HG03439 (cell line): ENCODE measurements around the gene CCDC63.
A peak's percentile ranks its signal among the peaks of the same experiment; 100 is the strongest.

ENCODE experiments used
- ATAC-seq: cut with Tn5 transposase; IDR thresholded peaks from one replicate; pipeline ENCODE4 v1.9.1; 2021; ENCODE audit warnings: mild to moderate bottlenecking, moderate library complexity; ENCODE audit not compliant: unreplicated experiment

The CCDC63 gene

DNA sequence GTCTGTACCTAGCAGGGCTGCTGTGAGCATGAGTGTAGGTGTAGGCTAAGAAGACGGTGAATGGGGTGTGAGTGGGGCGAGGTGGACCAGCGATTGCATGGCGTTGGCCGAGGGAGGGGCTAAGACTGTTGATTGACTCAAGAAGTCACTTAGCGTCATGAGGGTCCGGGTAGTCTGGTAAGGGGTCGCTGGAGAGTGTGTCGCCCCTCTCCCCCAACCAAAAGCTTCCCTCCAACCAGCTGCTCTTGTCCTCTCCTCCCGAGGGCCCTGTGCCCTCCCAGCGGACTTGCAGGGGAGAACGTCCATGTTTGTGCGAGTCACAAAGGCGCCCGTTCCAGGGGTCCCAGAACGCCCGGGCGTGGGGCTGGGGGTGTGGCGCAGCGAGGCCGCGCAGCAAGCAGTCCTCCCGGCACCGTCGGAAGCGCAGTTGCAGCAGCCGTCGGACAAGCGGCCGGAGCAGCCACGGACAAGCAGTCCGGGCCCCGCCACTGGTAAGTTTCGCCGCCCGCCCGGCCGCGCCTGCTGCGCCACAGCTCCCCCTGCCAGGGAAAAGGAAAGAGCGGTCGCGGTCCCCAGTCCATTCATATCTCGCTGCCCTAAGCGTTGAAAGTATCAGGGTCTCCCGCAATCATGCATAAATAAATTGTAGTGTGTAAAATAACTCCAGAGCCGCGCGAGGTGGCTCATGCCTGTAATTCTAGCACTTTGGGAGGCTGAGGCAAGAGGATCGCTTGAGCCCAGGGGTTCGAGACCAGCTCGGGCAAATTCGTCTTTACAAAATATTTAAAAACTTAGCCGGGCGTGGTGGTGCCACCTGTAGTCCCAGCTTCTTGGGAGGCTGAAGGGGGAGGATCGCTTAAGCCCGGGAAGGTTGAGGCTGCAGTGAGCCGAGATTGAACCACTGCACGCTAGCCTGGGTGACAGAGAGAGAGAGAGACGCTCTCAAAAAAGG lies at the start of gene CCDC63:
Gene CCDC63 (plus strand): TSS at position 373 of the 952 bp plus-strand sequence. CDS start 5,968 bp downstream, outside the sequence.
- ATAC-seq: no peak

DNA sequence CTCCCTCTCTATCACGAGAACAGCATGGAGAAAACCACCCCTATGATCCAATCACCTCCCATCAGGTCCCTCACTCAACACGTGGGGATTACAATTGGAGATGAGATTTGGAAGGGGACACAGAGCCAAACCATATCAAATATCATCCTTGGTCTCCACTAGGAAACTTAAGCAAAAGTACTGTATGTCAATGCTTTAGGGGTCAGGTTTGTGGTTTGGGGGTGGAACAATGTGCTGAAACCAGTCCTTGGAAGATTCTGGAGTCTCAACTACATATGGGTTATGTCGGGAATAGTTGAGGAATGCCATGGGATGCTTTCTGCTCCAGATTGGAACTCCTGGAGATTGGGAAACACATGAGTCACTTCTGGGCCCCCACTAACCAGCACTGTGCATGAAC lies 48.3 kb upstream of the CCDC63 start:
- no peak for ATAC-seq

DNA sequence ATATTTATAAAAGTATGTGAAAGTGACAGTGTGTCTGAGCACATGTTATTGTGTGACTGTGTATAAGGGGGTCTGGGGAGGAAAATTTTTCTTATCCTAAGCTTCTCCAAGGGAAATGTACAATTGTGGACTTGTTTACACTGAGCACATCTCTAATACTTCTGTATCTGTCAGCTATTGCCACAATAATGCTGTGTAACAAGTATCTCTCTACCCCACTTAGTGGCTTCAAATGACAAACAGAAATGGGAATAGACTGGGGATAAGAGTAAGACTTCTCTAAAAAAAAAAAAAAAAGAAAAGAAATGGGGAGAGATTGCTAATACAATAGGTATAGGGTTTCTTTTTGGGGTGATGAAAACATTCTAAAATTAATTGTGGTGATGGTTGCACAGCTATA lies 44.3 kb upstream of the CCDC63 start:
- ATAC-seq: no peak

DNA sequence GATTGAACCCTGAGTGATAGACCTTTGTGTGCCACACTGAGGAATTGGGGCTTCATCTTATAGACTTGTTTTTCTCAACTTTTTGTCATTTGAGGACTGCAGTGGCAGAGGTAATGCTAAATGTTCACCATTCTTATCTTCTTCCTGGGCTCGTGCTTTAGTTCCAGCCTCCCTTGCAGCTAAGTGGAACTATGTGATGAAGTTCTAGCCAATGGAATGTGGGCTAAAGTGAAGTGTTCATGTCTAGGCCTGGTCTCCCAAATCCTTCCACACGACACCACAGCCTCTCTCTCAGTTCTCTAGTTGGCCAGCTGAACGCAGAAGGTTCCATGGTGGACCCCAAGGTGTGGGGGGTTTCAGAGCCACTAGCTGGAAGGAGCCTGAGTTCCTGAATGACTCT lies 42.4 kb upstream of the CCDC63 start:
- no peak for ATAC-seq

DNA sequence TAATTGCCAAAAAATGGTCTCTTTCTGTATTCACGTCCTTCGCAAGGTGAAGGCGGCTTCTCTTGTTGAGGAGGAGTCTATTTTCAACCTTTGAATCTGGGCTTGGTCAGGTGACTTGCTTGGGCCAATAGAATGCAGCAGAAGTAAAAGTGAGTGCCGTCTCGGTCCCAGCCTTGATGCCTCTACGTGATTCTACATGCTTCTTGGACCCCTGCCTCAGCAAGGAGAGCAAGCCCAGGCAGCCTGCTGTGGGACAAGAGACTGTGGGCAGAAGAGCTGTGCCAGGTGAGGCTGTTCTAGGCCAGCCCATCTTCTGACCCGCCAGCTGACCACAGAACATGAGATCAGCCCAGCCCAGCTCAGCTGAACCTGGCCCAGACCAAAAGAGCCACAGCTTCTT lies 39.1 kb upstream of the CCDC63 start:
- no peak for ATAC-seq

DNA sequence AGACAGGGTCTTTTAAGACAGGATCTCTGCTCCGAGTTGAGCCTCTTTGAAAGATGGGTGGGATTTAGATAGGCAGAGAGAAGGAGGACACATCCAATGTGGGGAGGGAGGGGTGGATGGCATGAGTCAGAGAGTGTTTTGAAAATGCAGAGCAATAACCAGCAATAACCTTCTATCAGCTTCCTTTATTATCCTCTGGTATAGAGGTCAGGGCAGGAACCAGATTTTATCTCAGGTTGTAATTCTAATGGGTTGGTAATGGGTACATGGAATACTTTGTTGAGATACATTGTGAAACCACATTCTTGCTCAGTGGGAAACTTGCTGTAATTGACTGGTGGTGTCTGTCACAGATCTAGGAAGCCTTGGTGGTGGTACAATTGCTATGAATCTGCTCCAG lies 37.6 kb upstream of the CCDC63 start:
- ATAC-seq: no peak

DNA sequence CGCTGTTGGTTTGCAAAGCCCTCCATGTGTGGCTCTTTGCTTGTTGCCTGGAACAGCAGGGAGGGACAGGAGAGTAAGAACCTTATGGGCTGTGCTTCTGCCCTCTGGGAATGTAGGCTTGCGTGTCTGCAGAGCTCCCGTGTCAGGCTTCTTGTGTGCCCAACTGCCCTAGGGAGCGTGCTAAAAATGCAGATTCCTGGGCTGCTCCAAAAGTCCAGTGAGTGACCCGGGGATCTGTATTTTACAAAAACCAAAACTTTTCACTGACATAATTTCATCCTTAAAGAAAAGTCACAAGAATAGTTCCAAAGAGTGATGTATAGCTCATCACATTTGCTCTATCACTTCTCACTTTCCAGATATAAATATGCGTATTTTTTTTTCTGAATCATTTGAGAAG lies 34.8 kb upstream of the CCDC63 start:
- no peak for ATAC-seq

DNA sequence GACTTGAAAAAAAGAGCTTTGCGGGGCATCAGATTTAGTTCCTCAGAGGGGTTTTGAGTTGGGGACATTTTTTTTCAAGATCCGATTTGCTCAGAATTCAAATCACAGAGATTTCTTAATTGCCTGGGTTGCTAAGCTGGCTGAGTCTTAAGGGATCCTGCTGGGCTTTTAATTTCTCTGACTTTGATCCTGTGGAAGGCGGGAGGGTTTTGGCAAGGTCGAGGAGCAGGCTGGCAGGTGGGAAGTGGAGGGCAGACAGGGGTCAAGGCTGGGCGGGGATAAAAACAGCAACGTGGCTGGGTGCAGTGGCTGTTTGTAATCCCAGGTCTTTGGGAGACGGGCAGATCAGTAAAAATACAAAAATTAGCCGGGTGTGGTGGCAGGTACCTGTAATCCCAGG lies 33.5 kb upstream of the CCDC63 start:
- ATAC-seq: no peak

DNA sequence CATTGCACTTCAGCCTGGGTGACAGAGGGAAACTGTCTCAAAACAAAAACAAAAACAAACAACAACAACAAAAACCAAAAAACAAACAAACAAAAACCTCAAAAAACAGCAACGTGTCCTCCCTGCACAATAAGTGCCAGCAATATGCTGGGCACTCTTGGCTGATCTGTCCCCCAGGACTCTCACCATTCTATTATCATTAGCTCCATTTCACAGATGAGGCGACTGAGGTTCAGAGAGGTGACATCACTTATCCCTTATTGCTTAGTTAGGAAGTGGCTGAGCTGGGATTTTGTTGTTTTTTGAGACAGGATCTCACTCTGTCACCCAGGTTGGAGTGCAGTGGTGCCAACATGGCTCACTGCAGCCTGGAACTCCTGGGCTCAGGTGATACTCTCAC lies 33.0 kb upstream of the CCDC63 start:
- ATAC-seq: no peak

DNA sequence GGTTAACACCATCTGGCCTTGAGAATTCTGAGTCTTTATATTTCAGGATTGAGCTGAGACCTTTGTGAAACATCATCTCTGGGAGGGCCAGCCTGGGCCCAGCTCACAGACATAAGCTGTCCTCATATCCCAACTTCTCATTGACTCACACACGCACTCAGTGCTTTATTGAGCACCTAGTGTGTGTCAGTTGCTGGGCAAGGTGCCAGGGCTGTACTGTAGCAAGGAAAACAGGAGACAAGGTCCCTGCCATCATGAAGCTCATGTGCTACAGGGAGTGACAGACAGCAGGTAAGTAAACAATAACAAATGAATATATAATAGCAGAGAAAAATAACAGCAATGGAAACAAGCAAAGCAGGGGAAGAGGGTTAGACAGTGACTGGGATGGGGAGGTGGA lies 30.5 kb upstream of the CCDC63 start:
- ATAC-seq: no peak

DNA sequence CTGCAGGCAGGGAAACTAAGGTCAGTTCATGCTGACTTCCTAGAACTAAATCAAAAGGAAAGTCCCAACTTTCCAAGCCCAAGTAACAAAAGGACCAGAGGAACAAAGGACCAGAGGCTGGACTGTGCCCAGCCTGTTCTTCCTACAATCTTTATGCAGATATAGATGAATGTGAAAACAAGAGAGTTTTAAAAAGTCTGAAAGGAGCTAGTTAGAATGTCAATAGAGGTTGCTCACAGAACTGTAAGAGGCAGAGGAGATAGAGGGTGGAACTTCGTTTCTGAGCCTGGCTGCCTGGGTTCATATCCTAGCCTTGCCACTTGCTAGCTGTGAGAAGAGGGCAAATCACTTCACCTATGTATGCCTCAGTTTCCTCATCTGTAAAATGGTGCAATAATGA lies 30.0 kb upstream of the CCDC63 start:
- ATAC-seq: no peak

DNA sequence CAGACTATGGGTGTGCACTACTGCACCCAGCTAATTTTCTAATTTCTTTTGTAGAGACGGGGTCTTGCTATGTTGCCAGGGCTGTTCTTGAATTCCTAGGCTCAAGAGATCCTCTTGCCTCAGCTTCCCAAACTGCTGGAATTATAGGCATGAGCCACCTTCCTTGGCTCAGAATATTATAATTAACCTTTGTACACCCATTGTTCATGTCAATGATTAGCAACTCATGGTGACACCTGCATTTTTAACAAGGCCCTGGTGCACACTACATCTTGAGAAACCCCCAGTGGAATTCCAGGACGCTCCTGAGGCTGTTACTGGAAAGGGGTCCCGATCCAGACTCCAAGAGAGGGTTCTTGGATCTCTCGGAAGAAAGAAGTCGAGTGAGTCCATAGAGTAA lies 28.3 kb upstream of the CCDC63 start:
- no peak for ATAC-seq

DNA sequence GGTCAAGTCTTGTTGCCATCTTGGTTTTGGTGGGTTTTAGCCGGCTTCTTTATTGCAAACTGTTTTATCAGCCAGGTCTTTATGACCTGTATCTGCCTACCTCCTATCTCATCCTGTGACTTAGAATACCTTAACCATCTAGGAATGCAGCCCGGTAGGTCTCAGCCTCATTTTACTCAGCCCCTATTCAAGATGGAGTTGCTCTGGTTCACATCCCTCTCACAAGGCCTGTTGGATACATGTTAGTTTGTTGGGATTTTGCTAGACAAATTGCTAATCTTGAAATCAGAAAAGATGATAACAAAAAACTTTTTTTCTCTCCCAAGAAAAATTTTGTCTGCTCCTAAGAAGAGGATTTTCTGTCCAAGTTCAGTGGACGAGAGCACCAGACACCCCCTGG lies 27.6 kb upstream of the CCDC63 start:
- no peak for ATAC-seq

DNA sequence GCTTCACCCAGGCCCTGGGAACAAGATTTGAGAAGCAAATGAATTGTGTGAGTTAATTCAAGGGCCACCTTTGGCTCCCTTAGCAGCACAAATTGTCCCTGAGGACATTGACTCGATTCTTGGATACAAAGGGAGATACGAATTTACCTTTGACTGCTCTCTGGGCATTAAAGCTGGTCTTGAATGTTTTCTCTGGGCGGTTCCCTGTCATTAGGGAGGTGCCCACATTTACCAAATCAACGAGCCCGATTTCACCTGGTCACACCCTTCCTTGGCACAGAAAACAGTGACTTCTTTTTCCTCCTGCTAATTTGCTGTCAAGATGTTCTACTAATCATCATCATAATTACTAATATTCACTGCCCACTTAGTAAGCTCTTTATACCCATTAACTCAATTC lies 27.1 kb upstream of the CCDC63 start:
- ATAC-seq: no peak

DNA sequence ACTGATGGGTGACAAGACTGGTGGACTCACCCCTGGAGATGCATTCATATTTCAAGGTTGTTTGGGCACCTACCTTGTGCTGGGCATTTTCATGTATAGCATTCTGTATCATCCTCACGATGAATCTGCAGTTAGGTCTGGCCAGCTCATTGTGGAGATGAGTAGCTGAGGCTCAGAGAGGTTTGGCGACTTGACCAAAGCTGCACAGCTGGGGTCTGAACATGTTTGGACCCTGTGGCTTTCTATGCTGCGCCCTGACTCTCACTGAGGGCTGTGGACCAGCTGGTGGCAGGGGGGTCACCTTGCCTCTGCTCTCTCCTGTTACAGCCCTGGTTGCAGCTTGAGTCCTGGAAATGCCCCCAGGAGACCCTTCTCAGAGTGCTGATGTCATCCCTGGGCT lies 24.9 kb upstream of the CCDC63 start:
- no peak for ATAC-seq

DNA sequence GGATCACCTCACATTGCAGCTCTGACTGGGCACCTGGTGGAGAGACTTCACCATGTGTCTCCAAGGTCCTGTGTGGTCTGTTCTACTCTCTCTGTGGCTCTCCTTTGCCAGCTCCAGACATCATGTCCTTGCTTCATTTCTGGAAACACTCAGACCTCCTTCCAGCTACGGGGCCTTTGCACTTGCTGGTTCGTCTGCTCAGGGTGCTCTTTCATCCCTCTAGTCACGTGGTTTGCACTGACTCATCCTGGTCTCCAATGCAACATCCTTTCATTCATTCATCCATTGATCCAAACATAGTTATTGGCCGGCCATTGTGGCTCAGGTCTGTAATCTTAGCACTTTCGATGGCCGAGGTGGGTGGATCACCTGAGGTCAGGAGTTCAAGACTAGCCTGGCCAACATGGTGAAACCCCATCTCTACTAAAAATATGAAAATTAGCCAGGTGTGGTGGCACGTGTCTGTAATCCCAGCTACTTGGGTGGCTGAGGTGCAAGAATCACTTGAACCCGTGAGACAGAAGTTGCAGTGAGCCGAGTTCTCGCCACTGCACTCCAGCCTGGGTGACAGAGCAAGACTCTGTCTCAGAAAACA lies 23.9 kb upstream of the CCDC63 start:
- no peak for ATAC-seq

DNA sequence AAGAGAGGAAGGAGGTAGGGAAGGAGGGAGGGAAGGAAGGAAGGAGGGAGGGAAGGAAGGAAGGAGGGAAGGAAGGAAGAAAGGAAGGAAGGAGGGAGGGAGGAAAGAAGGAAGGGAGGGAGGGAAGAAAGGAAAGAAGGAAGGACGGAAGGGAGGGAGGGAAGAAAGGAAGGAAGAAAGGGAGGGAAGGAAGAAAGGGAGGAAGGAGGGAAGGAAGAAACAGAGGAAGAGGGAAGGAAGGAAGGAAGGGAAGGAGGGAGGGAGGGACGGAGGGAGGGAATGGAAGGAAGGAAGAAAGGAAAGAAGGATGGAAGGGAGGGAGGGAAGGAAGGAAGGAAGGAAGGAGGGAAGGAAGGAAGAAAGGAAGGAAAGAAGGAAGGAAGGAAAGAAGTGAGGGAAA lies 22.4 kb upstream of the CCDC63 start:
- ATAC-seq: no peak

DNA sequence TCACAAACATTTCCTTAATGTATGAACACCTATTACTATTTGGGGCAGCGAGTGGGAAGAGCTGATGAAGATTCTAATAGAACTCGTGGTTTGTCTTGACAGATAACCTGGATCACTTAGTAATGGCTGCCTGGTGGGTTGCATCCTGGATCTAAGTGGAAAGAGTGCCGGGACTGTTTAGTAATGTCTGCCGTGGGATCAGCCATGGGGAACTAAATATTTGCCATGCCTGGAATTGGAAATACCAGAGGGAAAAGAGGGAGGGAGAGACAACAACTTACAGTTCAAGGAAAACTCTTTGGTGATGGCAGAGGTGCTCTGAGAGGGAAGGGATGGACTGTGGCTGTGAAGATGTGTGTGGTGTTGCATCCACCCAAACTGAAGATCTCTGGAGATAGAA lies 21.3 kb upstream of the CCDC63 start:
- no peak for ATAC-seq

DNA sequence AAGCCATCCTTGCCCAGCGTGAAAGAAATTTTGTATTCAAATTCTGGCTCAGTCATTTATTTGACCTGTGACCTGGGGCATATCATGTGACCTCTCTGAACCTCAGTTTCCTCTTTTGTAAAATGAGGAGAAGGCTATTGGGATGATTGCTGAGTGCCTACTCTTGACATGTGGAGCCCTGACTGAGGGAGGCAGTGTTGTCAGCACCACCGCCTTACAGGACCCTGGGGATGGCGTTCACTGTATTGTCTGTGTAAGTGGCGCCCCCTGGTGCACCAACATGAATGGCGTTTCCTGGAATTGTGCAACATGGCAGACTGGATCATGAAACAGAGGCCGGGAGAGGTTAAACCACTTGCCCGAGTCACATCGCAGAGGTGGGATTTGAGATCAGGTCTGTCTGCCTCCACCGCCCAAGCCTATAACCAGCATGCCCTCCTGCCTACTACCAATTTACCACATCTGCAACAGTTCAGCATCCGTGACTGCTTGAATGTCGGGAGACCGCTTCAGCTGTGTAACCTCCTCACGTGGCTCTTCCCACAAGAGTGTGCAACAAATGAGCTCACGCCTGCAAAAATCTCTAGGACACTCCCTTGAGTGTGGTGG lies 20.1 kb upstream of the CCDC63 start:
- peak; percentile 86 for ATAC-seq

DNA sequence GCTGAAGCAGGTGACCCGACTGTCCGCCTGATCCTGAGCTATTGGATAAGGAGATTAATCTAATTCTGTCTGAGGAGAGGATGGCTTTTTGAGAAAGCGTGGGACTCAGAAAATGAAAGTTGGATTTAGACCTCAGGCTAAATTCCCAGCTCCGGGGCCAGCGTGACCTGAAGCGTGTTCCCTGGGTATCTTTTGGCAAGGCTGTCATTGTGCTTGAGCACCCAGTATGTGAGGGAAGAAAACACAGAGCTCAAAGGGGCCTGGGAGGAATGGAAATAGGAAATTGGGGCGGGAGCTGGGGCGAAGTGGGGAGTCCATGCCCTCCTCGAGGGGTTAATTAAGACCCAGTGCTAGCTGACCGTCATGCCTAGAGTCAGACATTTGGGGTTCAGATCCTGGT lies 17.5 kb upstream of the CCDC63 start:
- ATAC-seq: no peak

DNA sequence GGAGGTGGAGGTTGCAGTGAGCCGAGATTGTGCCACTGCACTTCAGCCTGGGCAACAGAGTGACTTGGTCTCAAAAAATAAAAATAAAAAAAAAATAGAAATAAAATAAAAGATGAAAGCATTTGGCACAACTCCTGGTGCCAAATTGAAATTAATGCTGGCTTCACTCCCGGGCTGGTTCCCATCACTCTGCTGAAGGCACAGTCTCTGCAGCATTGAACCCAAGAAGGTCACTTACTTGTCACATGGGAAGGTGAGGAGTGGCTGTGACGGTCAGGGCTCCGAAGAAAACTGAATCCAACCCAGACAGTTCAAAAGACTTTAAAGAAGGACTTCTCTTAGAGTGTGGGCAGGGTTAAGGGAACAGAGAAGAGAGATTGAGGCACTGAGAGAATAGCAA lies 10.5 kb upstream of the CCDC63 start:
- ATAC-seq: no peak

DNA sequence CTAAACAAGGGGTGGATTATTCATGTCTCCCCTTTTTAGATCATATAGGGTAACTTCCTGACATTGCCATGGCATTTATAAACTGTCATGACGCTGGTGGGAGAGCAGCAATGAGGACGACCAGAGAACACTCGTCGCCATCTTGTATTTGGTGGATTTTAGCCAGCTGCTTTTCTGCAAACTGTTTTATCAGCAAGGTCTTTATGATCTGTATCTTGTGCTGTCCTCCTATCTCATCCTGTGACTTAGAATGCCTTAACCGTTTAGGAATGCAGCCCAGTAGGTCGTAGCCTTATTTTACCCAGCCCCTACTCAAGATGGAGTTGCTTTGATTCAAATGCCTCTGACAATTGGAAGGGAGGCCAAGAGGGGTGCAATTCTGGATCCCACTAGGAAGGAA lies 5.8 kb upstream of the CCDC63 start:
- ATAC-seq: no peak
